Endothelial cell of umbilical vein (primary cell): ENCODE data around the gene FCGBP. TPM values are rescaled to one million over a fixed set of nuclear protein-coding genes. Genes with fewer than 3 reads are reported as not detected.

Source experiments
- BruUV-seq: library from RNA; stranded (reverse); fragments of 400-500 nt; replicated peaks from 2 replicates; lab custom pipeline; 2021; lab: Mats Ljungman, UMichigan
- CTCF ChIA-PET: fragments of 300-600, 350-600 bp; sonication (Branson Sonifier 250); formaldehyde crosslinking; loops from one replicate; lab custom pipeline; 2021; ENCODE audit warnings: antibody characterized with exemption, inconsistent platforms; lab: Charles Lee
- POLR2A ChIA-PET: fragments of 300-600, 350-600 bp; sonication (Branson Sonifier 250); formaldehyde crosslinking; loops from one replicate; lab custom pipeline; 2021; ENCODE audit warnings: antibody characterized with exemption, inconsistent platforms; lab: Charles Lee
- DNase-seq: peaks from one replicate; pipeline ENCODE4 v3.0.0-alpha.2; 2011; ENCODE audit warnings: low read depth, low spot score
- FAIRE-seq: peaks from 2 replicates; lab custom pipeline; 2011; peaks lifted over from hg19 to GRCh38; lab: Jason Lieb, UNC
- H2AFZ ChIP-seq: 2 replicates; pipeline ENCODE4 v1.6.0; 2012; ENCODE audit warnings: low read depth, low read length, control low read depth, inconsistent platforms
- H3K27ac ChIP-seq: 2 replicates; pipeline ENCODE4 v1.5.1; 2011; ENCODE audit warnings: low read depth, mild to moderate bottlenecking, control low read depth, low read length, moderate library complexity; ENCODE audit not compliant: insufficient read depth
- H3K27me3 ChIP-seq, 2 experiments: 2 replicates each; pipeline versions ENCODE4 v1.6.0 to v1.6.1; 2011; ENCODE audit warnings: low read length in 2 of 2, mixed read lengths in 1 of 2; ENCODE audit not compliant: control insufficient read depth in 2 of 2, insufficient read depth in 2 of 2
- H3K36me3 ChIP-seq, 2 experiments: 2 replicates in 1 of 2; 3 replicates in 1 of 2; pipeline ENCODE4 v1.5.1; 2011; ENCODE audit warnings: low read length in 2 of 2, mild to moderate bottlenecking in 1 of 2, moderate library complexity in 1 of 2; ENCODE audit not compliant: control insufficient read depth in 2 of 2, insufficient read depth in 2 of 2; ENCODE audit errors: extremely low read depth in 1 of 2
- H3K4me1 ChIP-seq: 3 replicates; pipeline ENCODE4 v1.5.1; 2011; ENCODE audit warnings: mild to moderate bottlenecking, low read length; ENCODE audit not compliant: control insufficient read depth, insufficient read depth; ENCODE audit errors: extremely low read depth
- H3K4me2 ChIP-seq: 2 replicates; pipeline ENCODE4 v1.6.1; 2011; ENCODE audit warnings: low read length, control low read depth, mixed read lengths; ENCODE audit not compliant: insufficient read depth
- H3K4me3 ChIP-seq, 3 experiments: fragments of 200-600 bp in 1 of 3; sonication (generic), shearing (Covaris generic) in 1 of 3; replicated peaks in 1 of 3; 2 replicates each; pipeline ENCODE4 v1.5.1; 2011 to 2016; ENCODE audit warnings: control low read depth in 3 of 3, low read length in 3 of 3, mild to moderate bottlenecking in 2 of 3, inconsistent platforms in 1 of 3, low read depth in 1 of 3, moderate library complexity in 1 of 3; ENCODE audit not compliant: insufficient read depth in 1 of 3
- H3K79me2 ChIP-seq: 2 replicates; pipeline ENCODE4 v1.6.0; 2012; ENCODE audit warnings: low read length, inconsistent platforms; ENCODE audit not compliant: control insufficient read depth, insufficient read depth
- H3K9ac ChIP-seq: replicated peaks from 2 replicates; pipeline ENCODE3; 2011; ENCODE audit warnings: low read length, control low read depth; ENCODE audit not compliant: insufficient read depth; ENCODE audit errors: extremely low read depth
- H3K9me1 ChIP-seq: replicated peaks from 3 replicates; pipeline ENCODE4 v1.6.0; 2011; ENCODE audit warnings: mild to moderate bottlenecking, low read length; ENCODE audit not compliant: control insufficient read depth, insufficient read depth; ENCODE audit errors: extremely low read depth
- H3K9me3 ChIP-seq: replicated peaks from 2 replicates; pipeline ENCODE4 v1.5.1; 2012; ENCODE audit warnings: low read length, inconsistent platforms; ENCODE audit not compliant: control insufficient read depth, insufficient read depth
- H4K20me1 ChIP-seq: replicated peaks from 2 replicates; pipeline ENCODE3; 2011; ENCODE audit warnings: mild to moderate bottlenecking, low read length; ENCODE audit not compliant: control insufficient read depth, insufficient read depth; ENCODE audit errors: extremely low read depth
- EZH2 ChIP-seq: IDR thresholded peaks from 2 replicates; pipeline ENCODE4 v1.6.1; 2012; ENCODE audit warnings: borderline replicate concordance, low read depth, mild to moderate bottlenecking, moderate library complexity, low read length, inconsistent platforms; ENCODE audit not compliant: severe bottlenecking
- GATA2 ChIP-seq: IDR thresholded peaks from 2 replicates; pipeline ENCODE4 v1.7.0; 2011; ENCODE audit warnings: low read depth, mild to moderate bottlenecking, moderate library complexity, mixed read lengths, low read length; ENCODE audit not compliant: insufficient read length, insufficient read depth
- MYC ChIP-seq: IDR thresholded peaks from one replicate; pipeline ENCODE4 v1.6.1; 2011; ENCODE audit warnings: mild to moderate bottlenecking, low read depth, low read length
- POLR2A ChIP-seq: IDR thresholded peaks from 2 replicates; pipeline ENCODE4 v1.6.1; 2012; ENCODE audit warnings: low read depth, mild to moderate bottlenecking, control low read depth, low read length
- dilution Hi-C: fragments of 300-500 bp; cut with MboI; formaldehyde crosslinking; loops from one replicate; pipeline ENCODE4 v1.15.0; 2019; ENCODE audit warnings: low sequenced_read_pairs; ENCODE audit not compliant: extremely low pct_ligation_motif_present
- intact Hi-C: fragments of 100-400 bp; cut with micrococcal nuclease; formaldehyde crosslinking; loops from one replicate; pipeline ENCODE4 v1.10.0; 2022
- polyA plus RNA-seq, 4 experiments: library from polyadenylated mRNA; depleted of rRNA in 3 of 4; stranded (reverse) in 3 of 4; unstranded in 1 of 4; fragments of >200 nt; gene quantifications; 2 replicates each; pipeline versions ENCODE4 v1.2.1 to v1.2.3, GENCODE V29; 2011 to 2012; ENCODE audit warnings: missing spikeins in 1 of 4
- total RNA-seq: library from RNA; stranded (reverse); gene quantifications from 2 replicates; pipeline ENCODE4 v1.2.3, GENCODE V29; 2021

FCGBP gene
- total and polyA plus RNA-seq, 2 donors (not counting 3 experiments of a cell fraction or from before 2014, with no cell fraction given): 0.01 TPM; not detected in 1

DNA sequence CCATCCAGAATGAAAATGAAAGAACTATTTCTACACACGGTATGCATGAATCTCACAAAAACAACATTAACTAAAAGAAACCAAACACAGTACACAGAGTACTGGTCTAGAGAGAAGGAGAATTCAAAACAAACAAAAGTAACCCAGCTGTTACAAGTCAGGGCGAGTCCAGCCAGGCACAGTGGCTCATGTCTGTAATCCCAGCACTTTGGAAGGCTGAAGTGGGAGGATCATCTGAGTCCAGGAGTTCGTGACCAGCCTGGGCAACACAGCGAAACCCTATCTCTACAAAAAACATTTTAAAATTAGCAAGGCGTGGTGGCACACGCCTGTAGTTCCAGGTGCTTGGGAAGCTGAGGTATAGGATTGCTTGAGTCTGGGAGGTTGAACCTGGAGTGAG, 34.8 kb upstream of the FCGBP start:
- intact Hi-C loops (no loop called here), dilution Hi-C loops (no loop called here)
- Histone ChIP-seq H3K4me3 (no peak overlapping the region), H3K4me1 (peaks cover 13% of the 10 kb centered on the region), H2AFZ (no peak overlapping the region), H3K9me3 (no peaks in the 10 kb centered on the region), H3K27me3 (no peaks in the 10 kb centered on the region), H3K4me2 (no peak overlapping the region), H3K79me2 (peaks cover 17% of the 10 kb centered on the region), H3K9me1 (no peaks in the 10 kb centered on the region), H4K20me1 (no peaks in the 10 kb centered on the region), H3K36me3 (peaks cover 3 to 9% of the 10 kb centered on the region in 2 experiments), H3K9ac (no peak overlapping the region), H3K27ac (no peak overlapping the region)
- no peak for FAIRE-seq
- POLR2A ChIA-PET: no interaction called here
- DNase-seq: no peak
- CTCF ChIA-PET: interaction anchor here (1.7 to 3.2 kb wide), 5 partner anchors 27 to 178 kb away, joined by 5 to 43 read pairs (median 15); partner anchors contain the start of gene FBL
- BruUV-seq: no TSS peak
- no peak for TF ChIP-seq GATA2
- no peak for TF ChIP-seq EZH2
- no peak for TF ChIP-seq POLR2A

DNA sequence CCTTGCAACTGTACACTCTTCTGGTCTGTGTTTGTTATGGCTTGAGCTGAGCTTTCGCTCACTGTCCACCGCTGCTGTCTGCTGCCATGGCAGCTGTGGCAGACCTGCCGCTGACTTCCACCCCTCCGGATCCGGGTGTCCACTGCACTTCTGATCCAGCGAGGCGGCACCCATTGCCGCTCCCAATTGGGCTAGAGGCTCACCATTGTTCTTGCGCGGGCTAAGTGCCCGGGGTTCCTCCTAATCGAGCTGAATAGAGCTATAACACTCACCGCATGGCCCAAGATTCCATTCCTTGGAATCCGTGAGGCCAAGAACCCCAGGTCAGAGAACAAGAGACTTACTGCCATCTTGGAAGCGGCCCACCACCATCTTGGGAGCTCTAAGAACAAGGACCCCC, 34.4 kb upstream of the FCGBP start:
- TF ChIP-seq POLR2A: no peak
- TF ChIP-seq MYC: no peak
- H3K4me1 ChIP-seq: peaks cover 13% of the 10 kb centered on the region
- no peak overlapping the region for H2AFZ ChIP-seq
- H3K9me1 ChIP-seq: no peaks in the 10 kb centered on the region
- H3K9me3 ChIP-seq: no peaks in the 10 kb centered on the region
- H4K20me1 ChIP-seq: no peaks in the 10 kb centered on the region
- H3K4me2 ChIP-seq: no peak overlapping the region
- H3K36me3 ChIP-seq: peaks cover 3 to 4% of the 10 kb centered on the region in 2 experiments
- H3K27ac ChIP-seq: no peak overlapping the region
- H3K79me2 ChIP-seq: peaks cover 17% of the 10 kb centered on the region
- no TSS peak for BruUV-seq
- no peak for FAIRE-seq
- dilution Hi-C loops: no loop called here
- POLR2A ChIA-PET: no interaction called here
- no peak for DNase-seq
- no peak overlapping the region for H3K4me3 ChIP-seq
- CTCF ChIA-PET: interaction anchor here (2.5 to 3.2 kb wide), 2 partner anchors 123 to 177 kb away, joined by 17 to 43 read pairs; partner anchors contain the start of gene FBL
- no peak overlapping the region for H3K9ac ChIP-seq
- intact Hi-C loops: no loop called here
- no peaks in the 10 kb centered on the region for H3K27me3 ChIP-seq
